LNCaP clone FGC (cell line): Measurements from ENCODE around the gene KRT86.
"Not testable (repeated sequence)": the region's sequence is repeated elsewhere in the genome, so short reads cannot be mapped to it uniquely, and the experiment has no call there.

ENCODE experiments used
- DNase-seq: peaks from one replicate; pipeline ENCODE4 v3.0.0-alpha.2; 2011; ENCODE audit warnings: low read depth
- H3K4me3 ChIP-seq: 2 replicates; pipeline ENCODE4 v1.5.1; 2011; ENCODE audit warnings: mild to moderate bottlenecking, low read depth, low read length, control low read depth
- CTCF ChIP-seq: IDR thresholded peaks from 2 replicates; pipeline ENCODE4 v1.5.1; 2012; ENCODE audit warnings: mild to moderate bottlenecking; ENCODE audit not compliant: control insufficient read depth, insufficient read depth; ENCODE audit errors: extremely low read depth

KRT86 gene

GRCh38 chr12:52239767-52240166, 34.7 kb upstream of the KRT86 start:
- no peak overlapping the region for H3K4me3 ChIP-seq
- no peak for TF ChIP-seq CTCF
- DNase-seq = no peak

DNA sequence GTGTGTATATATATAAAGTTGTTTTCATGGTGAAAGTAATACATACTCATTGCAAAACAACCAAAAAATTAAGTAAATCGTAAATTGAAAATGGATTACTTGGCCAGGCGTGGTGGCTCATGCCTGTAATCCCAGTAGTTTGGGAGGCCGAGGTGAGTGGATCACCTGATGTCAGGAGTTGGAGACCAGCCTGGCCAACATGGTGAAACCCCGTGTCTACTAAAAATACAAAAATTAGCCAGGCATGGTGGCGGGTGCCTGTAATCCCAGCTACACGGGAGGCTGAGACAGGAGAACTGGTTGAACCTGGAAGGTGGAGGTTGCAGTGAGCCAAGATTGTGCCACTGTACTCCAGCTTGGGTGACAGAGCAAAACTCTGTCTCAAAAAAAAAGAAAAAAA, 34.2 kb upstream of the KRT86 start:
- H3K4me3 ChIP-seq, DNase-seq: not testable (repeated sequence)

GRCh38 chr12:52241205-52241842, 33.1 kb upstream of the KRT86 start:
- DNase-seq = no peak
- H3K4me3 ChIP-seq = no peak overlapping the region
- no peak for TF ChIP-seq CTCF

- DNase-seq = no peak
- no peak overlapping the region for H3K4me3 ChIP-seq
- TF ChIP-seq CTCF = no peak
Measured at GRCh38 chr12:52242442-52243258, 31.8 kb upstream of the KRT86 start.

GRCh38 chr12:52243259-52243855, 31.1 kb upstream of the KRT86 start:
- DNase-seq = peak; percentile 55
- no peak for TF ChIP-seq CTCF
- H3K4me3 ChIP-seq = no peak overlapping the region

DNA sequence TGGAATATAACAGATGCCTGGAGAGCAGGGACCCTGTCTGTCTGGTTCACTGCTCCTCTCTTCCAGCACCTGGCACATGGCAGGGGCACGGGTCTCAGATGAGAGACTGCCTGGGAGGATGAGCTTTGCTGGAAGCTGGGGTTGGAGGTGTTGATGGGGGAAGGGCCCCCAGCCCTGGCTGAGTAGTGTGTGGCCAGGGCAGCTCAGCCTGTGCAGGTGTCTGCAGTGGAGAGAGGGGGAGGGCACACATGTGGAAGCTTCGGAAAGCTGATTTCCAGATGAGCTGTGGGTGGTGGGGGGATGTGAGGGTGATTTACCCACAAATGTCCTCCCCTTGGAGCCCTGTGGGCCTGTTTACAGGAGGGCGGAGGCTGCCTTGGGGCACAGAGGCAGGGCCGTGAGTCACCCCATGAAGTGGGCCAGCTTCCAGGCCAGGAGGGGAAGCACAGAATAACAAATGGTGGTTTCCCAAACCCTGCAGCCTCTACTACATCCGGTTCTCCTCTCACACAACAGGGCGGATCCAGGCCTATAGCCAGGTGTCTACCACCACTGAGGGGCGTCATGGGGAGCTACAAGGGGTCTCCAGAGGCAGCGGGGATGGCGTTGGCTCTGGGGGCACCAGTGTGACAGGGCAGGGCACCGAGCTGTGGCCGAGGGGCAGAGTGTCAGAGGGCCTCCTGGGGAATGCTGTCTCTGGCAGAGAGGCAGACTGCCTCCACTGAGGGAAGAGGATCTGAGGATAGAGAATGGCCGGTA, 30.4 kb upstream of the KRT86 start:
- TF ChIP-seq CTCF = no peak
- DNase-seq = no peak
- no peak overlapping the region for H3K4me3 ChIP-seq

- no peak for DNase-seq
- no peak for TF ChIP-seq CTCF
- H3K4me3 ChIP-seq = no peak overlapping the region
Measured at GRCh38 chr12:52244615-52244994, 29.8 kb upstream of the KRT86 start.
